CD4-positive, alpha-beta T cell treated with Interleukin-15 for 1 hour (primary cell): Measurements from ENCODE around the gene LMO4.
A peak's percentile ranks its signal among the peaks of the same experiment; 100 is the strongest.

Source experiments
- DNase-seq: peaks from one replicate; pipeline ENCODE4 v3.0.0-alpha.2; 2020

Gene LMO4

GRCh38 chr1:87328272-87329050 lies at the start of gene LMO4:
Gene LMO4, plus strand, starts transcription at chr1:87328880. Its CDS starts 3,136 bp downstream, at chr1:87332016.
- DNase-seq = peak; percentile 91

- DNase-seq = no peak
Observed at GRCh38 chr1:87279536-87279875, 49.2 kb upstream of the LMO4 start.

GRCh38 chr1:87279966-87280535 lies 48.6 kb upstream of the LMO4 start:
- DNase-seq = no peak

- DNase-seq = no peak
Observed at GRCh38 chr1:87284456-87285240, 44.0 kb upstream of the LMO4 start.

GRCh38 chr1:87291107-87291506 lies 37.6 kb upstream of the LMO4 start:
- DNase-seq = no peak

GRCh38 chr1:87292684-87293493 lies 35.8 kb upstream of the LMO4 start:
- DNase-seq = peak; percentile 42

- DNase-seq = no peak
Observed at GRCh38 chr1:87294633-87295032, 34.0 kb upstream of the LMO4 start.

- no peak for DNase-seq
Observed at GRCh38 chr1:87295445-87296110, 33.1 kb upstream of the LMO4 start.

GRCh38 chr1:87296206-87296605 lies 32.5 kb upstream of the LMO4 start:
- DNase-seq = no peak

- no peak for DNase-seq
Observed at GRCh38 chr1:87299661-87300060, 29.0 kb upstream of the LMO4 start.

- DNase-seq = no peak
Observed at GRCh38 chr1:87300628-87301027, 28.1 kb upstream of the LMO4 start.

- no peak for DNase-seq
Observed at GRCh38 chr1:87305151-87305550, 23.5 kb upstream of the LMO4 start.

- DNase-seq = no peak
Observed at GRCh38 chr1:87305762-87306161, 22.9 kb upstream of the LMO4 start.

- no peak for DNase-seq
Observed at GRCh38 chr1:87307306-87307705, 21.4 kb upstream of the LMO4 start.

GRCh38 chr1:87307931-87308330 lies 20.7 kb upstream of the LMO4 start:
- DNase-seq = no peak

- DNase-seq = no peak
Observed at GRCh38 chr1:87314091-87314490, 14.6 kb upstream of the LMO4 start.

- no peak for DNase-seq
Observed at GRCh38 chr1:87318056-87318650, 10.5 kb upstream of the LMO4 start.

- no peak for DNase-seq
Observed at GRCh38 chr1:87318806-87319205, 9.9 kb upstream of the LMO4 start.

- peak; percentile 32 for DNase-seq
Observed at GRCh38 chr1:87325982-87326738, 2.5 kb upstream of the LMO4 start.

GRCh38 chr1:87327376-87328271 lies 1.1 kb upstream of the LMO4 start:
- DNase-seq = no peak
